Skeletal muscle tissue (tissue), 4 donors: Measurements from ENCODE around the gene TMEM88. TPM values are rescaled to one million over a fixed set of nuclear protein-coding genes. Genes with fewer than 3 reads are reported as not detected.

Experiments
- H3K27ac ChIP-seq: one replicate; pipeline ENCODE4 v1.7.0; 2013; ENCODE audit warnings: mild to moderate bottlenecking, low read depth, low read length, inconsistent platforms
- H3K27me3 ChIP-seq, 3 donors: one replicate each; pipeline ENCODE4 v1.7.0; 2013; ENCODE audit warnings: low read length in 3 of 3; ENCODE audit not compliant: control insufficient read depth in 3 of 3, insufficient read depth in 3 of 3
- H3K36me3 ChIP-seq, 3 donors: one replicate each; pipeline ENCODE4 v1.7.0; 2013; ENCODE audit warnings: low read length in 3 of 3; ENCODE audit not compliant: control insufficient read depth in 3 of 3, insufficient read depth in 3 of 3
- H3K4me1 ChIP-seq, 3 donors: one replicate each; pipeline ENCODE4 v1.7.0; 2013; ENCODE audit warnings: low read length in 3 of 3, mild to moderate bottlenecking in 3 of 3; ENCODE audit not compliant: control insufficient read depth in 3 of 3, insufficient read depth in 3 of 3
- H3K4me3 ChIP-seq, 3 donors: one replicate each; pipeline ENCODE4 v1.7.0; 2013; ENCODE audit warnings: low read length in 3 of 3
- H3K9ac ChIP-seq, 3 donors: one replicate each; pipeline ENCODE4 v1.7.0; 2013; ENCODE audit warnings: low read length in 3 of 3, mild to moderate bottlenecking in 3 of 3, moderate library complexity in 2 of 3, low read depth in 1 of 3
- H3K9me3 ChIP-seq, 3 donors: one replicate each; pipeline ENCODE4 v1.7.0; 2013; ENCODE audit warnings: low read length in 3 of 3; ENCODE audit not compliant: control insufficient read depth in 3 of 3
- total RNA-seq: library from RNA; depleted of rRNA; stranded (reverse); fragments of >200 nt; gene quantifications from one replicate; pipeline ENCODE4 v1.2.3, GENCODE V29; 2014
- donor health status: Osteomylitis.

TMEM88 gene
- total RNA-seq, 1 donor from 2014 or later, result 7.3 TPM

GRCh38 chr17:7832431-7832830 lies 22.4 kb upstream of the TMEM88 start:
- H3K27ac ChIP-seq, result no peak overlapping the region
- H3K9me3 ChIP-seq, result no peaks in the 10 kb centered on the region
- no peak overlapping the region for H3K4me3 ChIP-seq
- no peaks in the 10 kb centered on the region for H3K27me3 ChIP-seq
- no peaks in the 10 kb centered on the region for H3K36me3 ChIP-seq
- no peak overlapping the region for H3K9ac ChIP-seq
- H3K4me1 ChIP-seq, result peaks cover 14 to 27% (median 17%) of the 10 kb centered on the region in 3 donors

- H3K27me3 ChIP-seq, result no peaks in the 10 kb centered on the region
- H3K36me3 ChIP-seq, result no peaks in the 10 kb centered on the region
- H3K9me3 ChIP-seq, result no peaks in the 10 kb centered on the region
- H3K9ac ChIP-seq, result peak overlapping the region; percentile 34 to 97 (median 59)
- H3K27ac ChIP-seq, result peak overlapping the region; percentile 100
- H3K4me1 ChIP-seq, result peaks cover 20 to 32% (median 22%) of the 10 kb centered on the region in 3 donors
- H3K4me3 ChIP-seq, result peak overlapping the region; percentile 83 to 97 (median 94)
Measured at GRCh38 chr17:7833011-7833794, 21.7 kb upstream of the TMEM88 start.

- H3K4me1 ChIP-seq, result peaks cover 26 to 39% (median 28%) of the 10 kb centered on the region in 3 donors
- no peaks in the 10 kb centered on the region for H3K9me3 ChIP-seq
- H3K27me3 ChIP-seq, result no peaks in the 10 kb centered on the region
- peak within 1 kb of the TSS; percentile 100 for H3K27ac ChIP-seq
- no peaks in the 10 kb centered on the region for H3K36me3 ChIP-seq
- peak within 1 kb of the TSS; percentile 83 to 97 (median 94) for H3K4me3 ChIP-seq
- peak within 1 kb of the TSS; percentile 95 to 99 (median 97) for H3K9ac ChIP-seq
Measured at GRCh38 chr17:7833795-7834541, 20.9 kb upstream of the TMEM88 start, which contains the start of gene KDM6B. Gene KDM6B (plus strand): TSS chr17:7834217. CDS start chr17:7845555, 11,338 bp downstream.

GRCh38 chr17:7834542-7834956 lies 20.3 kb upstream of the TMEM88 start:
- H3K4me1 ChIP-seq, result peaks cover 32 to 45% (median 34%) of the 10 kb centered on the region in 3 donors
- no peaks in the 10 kb centered on the region for H3K27me3 ChIP-seq

GRCh38 chr17:7834957-7835813 lies 19.7 kb upstream of the TMEM88 start:
- Histone ChIP-seq H3K4me1 (peaks cover 38 to 51% (median 40%) of the 10 kb centered on the region in 3 donors), H3K4me3 (peak overlapping the region; percentile 83 to 98 (median 97)), H3K9ac (peak overlapping the region; percentile 96 to 100 (median 99)), H3K27me3 (no peaks in the 10 kb centered on the region), H3K36me3 (peaks cover 0 to 4% (median 0%) of the 10 kb centered on the region in 3 donors), H3K9me3 (no peaks in the 10 kb centered on the region), H3K27ac (peak overlapping the region; percentile 100)

More at GRCh38 chr17:7834542-7834956, 20.3 kb upstream of the TMEM88 start:
- Histone ChIP-seq H3K9ac (peak overlapping the region; percentile 95 to 99 (median 97)), H3K4me3 (peak overlapping the region; percentile 83 to 97 (median 94)), H3K36me3 (no peaks in the 10 kb centered on the region), H3K9me3 (no peaks in the 10 kb centered on the region), H3K27ac (peak overlapping the region; percentile 100)

GRCh38 chr17:7835814-7836595 lies 18.9 kb upstream of the TMEM88 start:
- Histone ChIP-seq H3K27me3 (no peaks in the 10 kb centered on the region), H3K9ac (peak overlapping the region; percentile 96 to 100 (median 99)), H3K27ac (peak overlapping the region; percentile 100), H3K4me3 (peak overlapping the region; percentile 83 to 98 (median 97)), H3K9me3 (no peaks in the 10 kb centered on the region), H3K36me3 (peaks cover 0 to 4% (median 0%) of the 10 kb centered on the region in 3 donors), H3K4me1 (peaks cover 46 to 59% (median 49%) of the 10 kb centered on the region in 3 donors)

GRCh38 chr17:7836596-7837407 lies 18.1 kb upstream of the TMEM88 start:
- Histone ChIP-seq H3K4me1 (peaks cover 51 to 65% (median 54%) of the 10 kb centered on the region in 3 donors), H3K36me3 (peaks cover 0 to 4% (median 3%) of the 10 kb centered on the region in 3 donors), H3K27ac (peak overlapping the region; percentile 100), H3K9ac (peak overlapping the region; percentile 96 to 100 (median 99)), H3K4me3 (peak overlapping the region; percentile 83 to 98 (median 97)), H3K27me3 (no peaks in the 10 kb centered on the region), H3K9me3 (no peaks in the 10 kb centered on the region)

- peak overlapping the region; percentile 83 to 98 (median 97) for H3K4me3 ChIP-seq
- H3K4me1 ChIP-seq, result peaks cover 51 to 65% (median 58%) of the 10 kb centered on the region in 3 donors
- peak overlapping the region; percentile 96 to 100 (median 99) for H3K9ac ChIP-seq
- H3K27ac ChIP-seq, result peak overlapping the region; percentile 100
- no peaks in the 10 kb centered on the region for H3K27me3 ChIP-seq
- H3K36me3 ChIP-seq, result peaks cover 0 to 4% (median 3%) of the 10 kb centered on the region in 3 donors
- no peaks in the 10 kb centered on the region for H3K9me3 ChIP-seq
Measured at GRCh38 chr17:7837408-7838088, 17.3 kb upstream of the TMEM88 start.
